HG03575 (cell line): ENCODE results near the gene PRR23B.

Source experiments
- ATAC-seq: cut with Tn5 transposase; IDR thresholded peaks from one replicate; pipeline ENCODE4 v1.9.1; 2021; ENCODE audit not compliant: unreplicated experiment, insufficient number of reproducible peaks, low FRiP score; ENCODE audit errors: extremely low read depth

Gene PRR23B

DNA sequence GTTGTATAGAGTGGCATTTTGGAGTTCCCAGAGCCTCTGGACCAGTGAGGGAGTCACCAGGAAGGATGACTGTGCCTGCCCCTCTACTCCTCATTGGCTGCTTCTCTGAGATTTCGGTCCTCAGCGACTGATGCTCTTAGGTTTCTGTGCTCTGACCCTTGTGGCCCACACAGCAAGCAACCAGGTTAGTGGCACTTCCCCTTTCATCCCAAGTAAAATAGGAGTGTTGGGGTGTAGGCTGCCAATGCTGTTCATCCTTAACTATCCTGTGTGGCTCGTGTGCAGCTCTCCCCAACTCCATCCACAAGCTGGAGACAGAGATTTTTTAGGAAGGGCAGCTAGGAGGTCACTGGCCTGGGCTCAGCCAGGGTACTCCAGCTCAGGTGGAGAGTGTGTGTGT is 35.9 kb downstream of the PRR23B start:
- ATAC-seq, result no peak

DNA sequence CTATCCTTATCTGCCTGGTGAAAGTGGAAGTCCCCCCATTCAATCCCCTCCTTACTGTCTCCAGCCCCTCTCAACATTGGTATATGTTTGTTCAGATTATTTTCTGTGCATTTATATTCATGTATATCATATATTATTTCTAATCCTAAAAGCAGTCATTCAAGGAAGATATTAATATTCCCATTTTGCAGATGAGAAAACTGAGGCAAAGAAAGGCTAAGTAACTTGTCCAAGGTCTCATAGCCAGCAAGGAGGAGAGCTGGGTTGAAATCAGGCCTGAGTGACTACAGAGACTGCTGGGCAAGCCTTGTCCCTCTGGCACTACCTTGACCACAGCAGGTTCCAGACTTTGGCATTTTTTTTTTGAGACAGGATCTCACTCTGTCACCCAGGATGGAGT is 44.7 kb downstream of the PRR23B start:
- ATAC-seq, result no peak

DNA sequence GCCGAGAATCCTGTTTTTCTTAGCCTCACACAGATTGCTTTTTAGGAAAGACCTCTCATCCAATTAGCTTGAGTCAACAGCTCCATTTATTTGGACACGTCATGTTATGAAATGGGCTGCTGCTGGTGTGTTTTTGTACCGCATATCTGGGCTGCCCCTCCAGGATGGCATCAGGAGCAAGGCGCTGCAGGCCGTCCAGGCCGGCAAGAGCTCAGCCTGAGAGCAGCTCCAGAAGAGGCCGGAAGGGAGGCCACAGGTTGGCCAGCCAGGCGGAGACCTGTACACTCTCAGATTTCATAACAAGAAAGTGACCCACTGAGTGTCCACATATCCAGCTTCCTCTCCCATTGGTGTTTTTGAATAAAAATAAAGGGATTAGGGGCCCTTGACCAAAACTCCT is 45.4 kb downstream of the PRR23B start:
- no peak for ATAC-seq

DNA sequence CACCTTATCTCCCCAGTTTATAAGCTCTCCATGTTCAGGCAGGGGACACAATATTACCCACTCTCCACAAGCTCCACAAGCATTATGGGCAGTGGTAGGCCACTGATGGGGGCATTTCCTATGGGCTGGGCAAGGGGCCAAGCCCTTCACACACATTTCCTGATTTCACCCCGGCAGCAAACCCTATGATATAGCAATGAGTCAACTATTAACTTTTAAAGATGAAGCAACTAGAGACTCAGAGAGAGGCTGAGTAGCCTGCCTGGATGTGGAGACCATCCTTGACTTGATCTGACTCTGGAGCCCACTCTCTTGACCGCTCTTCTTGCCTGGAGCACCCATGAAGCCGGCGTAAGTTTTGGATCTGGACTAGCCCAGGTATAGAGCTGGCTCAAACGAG is 46.3 kb downstream of the PRR23B start:
- ATAC-seq, result no peak

DNA sequence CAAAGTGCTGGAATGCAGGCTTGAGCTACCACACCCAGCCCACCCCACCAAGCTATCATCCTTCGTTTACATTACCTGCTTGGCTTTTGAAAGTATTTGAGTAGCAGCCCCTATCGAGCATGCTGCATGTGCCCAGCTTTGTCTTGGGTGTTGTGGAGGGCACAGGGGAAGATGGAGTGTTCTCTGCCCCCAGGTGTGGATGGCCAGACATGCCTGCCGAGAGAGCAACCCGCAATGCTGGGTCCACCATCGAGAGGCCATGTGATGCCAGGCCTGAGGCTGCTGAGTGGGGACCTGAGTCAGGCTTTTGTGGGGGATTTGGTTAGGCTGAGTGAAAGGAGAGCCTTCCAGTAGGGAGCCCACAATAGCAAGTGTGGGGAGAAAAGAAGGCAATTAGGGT is 47.8 kb downstream of the PRR23B start:
- no peak for ATAC-seq

DNA sequence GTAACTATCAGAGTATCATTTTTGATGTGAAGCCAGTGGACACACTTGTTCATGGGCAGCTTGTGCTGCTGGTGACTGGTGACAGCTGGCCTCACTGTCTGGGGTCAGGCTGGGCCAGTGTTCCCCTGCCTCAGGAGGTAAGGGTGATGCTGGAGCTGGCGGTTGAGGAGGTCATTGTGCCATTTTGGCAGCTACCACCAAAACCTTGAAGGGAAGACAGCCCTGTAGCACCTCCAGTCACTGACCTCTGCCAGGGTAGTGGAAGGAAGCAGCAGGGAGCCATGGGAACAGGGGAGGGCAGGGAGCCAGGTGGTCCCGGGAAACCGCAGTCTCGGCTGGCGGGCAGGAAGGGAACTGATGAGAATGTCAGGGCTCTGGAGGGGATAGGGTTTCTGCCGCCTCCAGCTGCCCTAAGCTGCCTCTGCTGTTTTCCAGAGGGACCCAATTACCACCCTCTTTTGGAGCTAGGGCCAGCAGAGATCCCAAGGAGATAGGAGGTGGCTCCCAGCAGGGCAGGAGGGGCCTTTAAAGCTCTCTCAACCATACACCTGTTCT is 48.9 kb downstream of the PRR23B start:
- no peak for ATAC-seq
